ENCODE measurements around the gene MESP1. TPM values are rescaled to one million over a fixed set of nuclear protein-coding genes. Genes with fewer than 3 reads are reported as not detected.
A peak's percentile ranks its signal among the peaks of the same experiment; 100 is the strongest.

Gene MESP1
- total RNA-seq, 1 donor: 1.3 TPM

DNA sequence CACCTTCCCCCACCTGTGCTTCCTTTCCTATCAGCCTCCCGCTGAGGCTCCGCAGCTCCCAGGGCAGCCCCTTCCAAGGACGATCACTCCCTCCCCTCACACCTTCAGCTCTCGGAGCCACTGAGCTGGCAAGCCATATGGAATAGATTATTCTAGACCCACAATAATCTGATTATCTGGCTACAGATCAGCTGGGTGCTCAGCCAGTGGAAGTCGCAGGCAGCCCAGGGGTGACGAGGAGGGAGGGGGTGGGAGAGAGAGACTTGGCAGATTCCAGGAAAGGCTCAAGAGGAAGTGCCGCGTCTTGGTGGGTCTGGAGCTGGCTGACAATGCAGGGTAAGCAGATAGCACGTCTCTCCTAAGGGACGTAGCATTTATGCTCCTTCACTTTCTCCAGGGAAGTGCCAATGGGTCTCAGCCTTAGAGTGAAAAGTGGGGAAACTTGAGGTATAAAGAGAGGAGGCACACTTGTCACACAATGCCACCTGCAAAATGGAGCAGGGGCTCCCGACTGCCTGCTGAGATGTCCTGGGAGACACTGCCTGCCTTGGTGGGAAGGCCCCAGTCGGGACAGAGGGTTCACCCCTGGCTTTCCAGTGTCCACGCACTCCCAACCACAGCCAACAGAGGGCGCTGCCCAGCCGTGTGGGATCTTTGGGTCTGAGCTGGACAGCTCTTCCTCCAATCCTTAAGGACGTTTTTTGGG is 9.4 kb upstream of the MESP1 start:
- peak in 2 of 3 donors; percentile 64 to 82 for DNase-seq (ENCODE audit: low read depth in 2 of 3, low spot score in 2 of 3)

DNA sequence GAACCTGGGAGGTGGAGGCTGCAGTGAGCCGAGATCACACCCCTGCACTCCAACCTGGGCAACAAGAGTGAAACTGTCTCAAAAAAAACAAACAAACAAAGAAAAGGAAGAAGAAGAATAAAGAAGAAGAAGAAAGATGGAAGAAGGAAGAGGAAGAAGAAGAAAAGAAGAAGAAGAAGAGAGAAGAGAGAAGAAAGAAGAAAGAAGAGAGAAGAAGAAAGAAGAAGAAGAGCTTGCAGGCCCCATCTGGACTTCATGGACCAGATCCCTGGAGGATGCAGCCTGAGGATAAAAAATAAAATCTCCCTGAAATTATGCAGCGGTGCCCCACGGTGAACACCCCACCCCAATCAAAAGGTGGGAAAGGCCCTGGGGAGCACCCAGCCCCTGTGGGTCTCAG is 8.8 kb upstream of the MESP1 start:
- no peak for DNase-seq (ENCODE audit: low read depth in 2 of 3, low spot score in 2 of 3)

DNA sequence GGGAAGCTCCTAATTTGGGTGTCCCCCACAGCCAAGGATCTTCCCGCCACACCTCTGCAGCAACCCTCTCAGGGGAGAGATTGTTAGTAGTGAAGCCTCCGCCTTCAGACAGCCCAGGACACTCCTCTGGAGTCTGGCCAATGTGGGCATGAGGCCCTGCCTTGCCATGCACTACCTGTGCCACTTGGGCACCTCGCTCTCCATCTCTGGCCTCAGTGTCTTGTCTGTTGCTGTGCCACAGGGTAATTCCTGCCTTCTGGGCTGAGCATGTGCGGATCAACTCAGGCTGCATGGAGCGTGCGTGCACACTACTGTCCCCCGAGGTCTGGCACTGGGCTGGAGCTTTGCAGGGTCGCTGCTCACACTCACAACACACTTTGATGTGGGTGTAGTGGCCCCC is 7.9 kb upstream of the MESP1 start:
- DNase-seq (ENCODE audit: low read depth in 2 of 3, low spot score in 2 of 3): no peak

DNA sequence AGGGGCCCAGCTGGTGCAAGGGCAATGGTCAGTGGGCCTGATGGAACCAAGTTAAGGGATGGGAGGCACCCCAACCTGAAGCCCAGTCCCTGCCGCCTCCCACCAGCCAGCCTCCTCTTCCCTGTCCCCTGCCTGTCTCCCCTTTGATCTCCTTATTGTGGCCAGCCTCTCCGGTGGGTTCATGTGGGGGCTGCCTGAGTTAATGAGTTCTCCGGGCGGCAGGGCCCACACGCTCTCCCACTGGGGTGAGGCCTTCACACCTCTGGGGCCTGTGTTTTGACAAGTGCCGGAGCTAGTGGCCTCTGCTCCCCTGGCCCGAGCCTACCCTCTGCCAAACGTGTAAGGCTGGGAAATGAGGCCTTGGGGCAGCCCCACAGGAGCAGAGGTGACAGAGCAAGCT is 7.2 kb upstream of the MESP1 start:
- no peak for DNase-seq (ENCODE audit: low read depth in 2 of 3, low spot score in 2 of 3)

DNA sequence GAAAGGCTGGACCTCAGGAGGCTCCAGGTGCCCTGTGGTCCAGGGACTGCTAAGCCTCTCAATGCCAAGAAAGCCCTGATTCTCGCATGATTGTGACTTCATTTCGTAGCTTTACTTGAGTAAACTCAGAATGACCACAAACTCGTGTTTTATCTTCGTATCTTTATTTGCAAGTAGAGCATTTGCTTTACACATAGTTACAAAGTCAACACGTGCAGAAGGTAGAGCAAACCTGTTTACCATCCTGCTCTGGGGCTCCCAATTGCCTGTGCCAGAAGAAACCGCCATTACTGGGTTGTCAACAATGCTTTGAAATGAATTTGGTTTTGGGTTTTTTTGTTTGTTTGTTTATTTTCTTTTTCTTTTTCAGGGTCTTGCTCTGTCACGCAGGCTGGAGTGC is 5.8 kb upstream of the MESP1 start:
- DNase-seq (ENCODE audit: low read depth in 2 of 3, low spot score in 2 of 3): no peak

DNA sequence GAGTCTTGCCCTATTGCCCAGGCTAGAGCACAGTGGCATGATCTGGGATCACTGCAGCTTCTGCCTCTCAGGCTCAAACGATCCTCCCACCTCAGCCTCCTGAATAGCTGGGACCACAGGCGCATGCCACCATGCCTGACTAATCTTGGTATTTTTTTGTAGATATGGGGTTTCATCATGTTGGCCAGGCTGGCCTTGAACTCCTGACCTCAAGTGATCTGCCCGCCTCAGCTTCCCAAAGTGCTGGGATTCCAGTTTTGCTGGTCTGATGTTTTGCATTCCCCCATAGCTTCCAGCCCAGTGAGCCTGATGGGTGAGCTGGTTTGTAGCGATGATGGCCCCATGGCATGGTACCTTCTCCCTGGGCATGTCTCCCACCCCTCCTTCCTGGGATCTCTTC is 4.7 kb upstream of the MESP1 start:
- DNase-seq (ENCODE audit: low read depth in 2 of 3, low spot score in 2 of 3): no peak

DNA sequence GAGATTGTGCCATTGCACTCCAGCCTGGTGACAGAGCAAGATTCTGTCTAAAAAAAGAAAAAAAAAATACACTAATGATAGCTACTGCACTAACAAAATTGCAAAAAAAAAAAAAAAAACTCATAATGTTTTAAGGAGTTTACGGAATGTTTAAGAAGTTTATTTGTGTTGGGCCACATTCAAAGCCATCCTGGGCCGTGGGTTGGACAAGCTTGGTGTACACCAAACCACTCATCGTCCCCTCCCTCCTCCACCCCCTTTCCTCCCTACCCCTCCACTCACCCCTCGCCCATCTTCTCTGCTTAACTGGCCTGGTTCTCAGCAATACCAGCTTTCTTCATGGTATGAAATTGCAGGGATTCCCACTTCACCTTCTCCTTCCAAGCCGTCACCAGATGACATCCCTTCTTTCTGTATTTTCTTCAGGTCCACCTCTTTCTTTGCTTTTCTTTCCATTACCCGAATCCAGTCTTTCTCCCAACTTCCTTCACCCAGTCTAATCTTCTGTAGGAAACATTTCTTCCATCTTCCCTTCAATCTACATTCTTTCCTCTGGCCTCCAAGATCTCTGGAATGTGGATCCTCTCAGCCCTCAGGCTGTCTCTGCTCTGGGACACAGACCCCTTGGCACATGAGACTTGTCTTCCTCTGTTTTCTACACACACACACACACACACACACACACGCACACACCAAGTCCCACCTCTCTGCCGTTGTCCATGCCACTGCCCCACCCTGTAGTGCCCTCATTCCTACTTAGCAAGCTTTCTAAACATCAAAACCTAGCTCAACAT is 3.5 kb upstream of the MESP1 start:
- DNase-seq (ENCODE audit: low read depth in 2 of 3, low spot score in 2 of 3): no peak

DNA sequence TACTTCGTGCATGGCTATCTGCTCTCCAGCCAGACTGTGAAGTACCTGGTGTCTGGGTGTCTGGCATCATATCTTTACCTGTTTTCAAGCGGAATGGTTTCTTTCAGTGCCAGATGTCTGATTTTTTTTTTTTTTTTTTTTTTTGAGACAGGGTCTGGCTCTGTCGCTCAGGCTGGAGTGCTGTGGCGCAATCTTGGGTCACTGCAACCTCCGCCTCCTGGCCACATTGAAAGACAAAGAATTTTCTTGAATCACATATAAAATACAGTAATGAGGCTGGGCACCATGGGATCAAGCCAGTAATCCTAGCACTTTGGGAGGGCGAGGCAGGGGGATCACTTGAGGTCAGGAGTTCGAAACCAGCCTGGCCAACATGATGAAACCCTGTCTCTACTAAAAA is 2.8 kb upstream of the MESP1 start:
- no peak for DNase-seq (ENCODE audit: low read depth in 2 of 3, low spot score in 2 of 3)

DNA sequence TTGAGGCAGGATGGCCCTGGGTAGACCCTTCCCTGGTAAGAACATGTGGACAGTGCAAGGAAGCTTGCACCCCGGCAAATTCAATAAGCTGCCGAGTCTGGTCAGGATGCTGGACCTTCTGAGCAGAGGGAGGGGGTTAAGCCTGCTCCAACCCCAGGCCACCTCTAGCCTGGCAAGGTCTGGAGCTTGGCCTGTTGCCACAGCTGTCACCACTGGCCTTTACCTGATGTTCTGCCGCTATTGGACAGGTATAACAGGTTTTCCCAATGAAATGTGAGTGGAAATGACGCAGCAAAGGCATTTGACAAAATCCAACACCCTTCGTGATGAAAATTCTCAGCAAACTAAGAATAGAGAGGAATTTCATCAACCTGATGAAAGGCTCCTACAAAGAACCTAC is 699 bp upstream of the MESP1 start:
- DNase-seq (ENCODE audit: low read depth in 2 of 3, low spot score in 2 of 3): no peak

DNA sequence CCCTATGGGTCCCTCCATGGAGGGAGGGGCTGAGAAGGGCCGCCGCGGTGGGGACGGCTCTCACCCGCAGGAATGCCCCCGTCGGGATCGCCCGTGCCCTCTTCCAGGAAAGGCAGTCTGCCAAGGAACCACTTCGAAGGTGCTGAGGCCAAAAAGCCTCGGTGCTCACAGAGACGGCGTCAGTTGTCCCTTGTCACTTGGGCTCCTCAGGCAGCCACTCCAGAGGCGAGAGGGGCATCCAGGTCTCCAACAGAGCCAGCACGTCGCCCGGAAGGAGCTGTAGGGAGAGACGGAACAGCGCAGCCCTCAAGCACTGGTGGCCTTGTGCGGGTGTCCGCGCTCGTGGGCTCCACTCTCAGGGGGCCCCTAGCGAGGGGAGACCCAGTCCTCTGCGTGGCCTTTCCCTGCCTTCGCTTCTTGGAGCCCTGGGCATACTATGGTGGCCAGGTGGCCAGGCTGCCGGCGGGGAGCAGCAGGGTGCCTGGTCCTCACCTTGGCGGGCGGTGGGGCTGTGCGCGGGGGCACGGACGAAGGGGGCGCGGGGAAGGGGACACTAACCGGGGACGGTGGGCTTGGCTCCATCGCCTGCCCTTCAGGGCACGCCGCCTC is 994 bp downstream of the MESP1 start:
- peak in 1 of 3 donors; percentile 24 for DNase-seq (ENCODE audit: low read depth in 2 of 3, low spot score in 2 of 3)

DNA sequence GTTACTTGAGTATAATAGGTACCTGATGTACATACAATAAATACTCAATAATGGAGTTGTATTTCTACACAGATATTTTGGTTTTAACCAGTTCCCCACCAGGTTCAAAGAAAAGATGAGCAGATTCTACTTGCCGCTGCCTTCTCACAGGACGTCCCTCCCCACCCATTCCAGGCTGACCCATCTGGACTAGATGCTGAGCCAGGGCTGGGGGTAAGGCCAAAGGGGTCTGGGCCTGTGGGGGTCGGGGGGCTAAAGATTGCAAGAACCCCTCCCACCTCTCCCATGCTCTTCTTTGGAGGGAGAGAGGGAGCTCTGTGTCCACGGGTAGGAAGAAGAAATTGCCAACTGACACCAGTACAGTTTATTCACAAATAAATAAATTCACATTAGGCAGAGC is 1.5 kb downstream of the MESP1 start:
- DNase-seq (ENCODE audit: low read depth in 2 of 3, low spot score in 2 of 3): no peak

DNA sequence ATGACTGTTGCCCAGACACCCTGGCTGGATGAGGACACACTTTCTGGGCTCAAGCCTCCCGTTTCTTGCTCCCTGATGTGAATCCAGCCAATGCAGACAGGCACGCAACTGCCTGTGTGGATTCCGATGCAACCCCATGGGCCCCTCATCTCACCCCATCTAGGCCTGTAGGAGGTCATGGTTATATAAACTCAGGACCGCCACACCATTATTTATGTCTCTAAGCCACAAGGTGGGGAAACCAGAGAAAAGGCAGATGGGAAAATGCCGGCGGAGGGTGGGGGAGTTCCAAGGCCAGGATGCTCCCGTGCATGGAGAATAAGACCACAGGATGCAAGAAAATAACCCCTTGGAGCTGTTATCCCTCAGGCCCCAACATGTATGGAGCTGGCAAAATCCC is 2.0 kb downstream of the MESP1 start:
- no peak for DNase-seq (ENCODE audit: low read depth in 2 of 3, low spot score in 2 of 3)

DNA sequence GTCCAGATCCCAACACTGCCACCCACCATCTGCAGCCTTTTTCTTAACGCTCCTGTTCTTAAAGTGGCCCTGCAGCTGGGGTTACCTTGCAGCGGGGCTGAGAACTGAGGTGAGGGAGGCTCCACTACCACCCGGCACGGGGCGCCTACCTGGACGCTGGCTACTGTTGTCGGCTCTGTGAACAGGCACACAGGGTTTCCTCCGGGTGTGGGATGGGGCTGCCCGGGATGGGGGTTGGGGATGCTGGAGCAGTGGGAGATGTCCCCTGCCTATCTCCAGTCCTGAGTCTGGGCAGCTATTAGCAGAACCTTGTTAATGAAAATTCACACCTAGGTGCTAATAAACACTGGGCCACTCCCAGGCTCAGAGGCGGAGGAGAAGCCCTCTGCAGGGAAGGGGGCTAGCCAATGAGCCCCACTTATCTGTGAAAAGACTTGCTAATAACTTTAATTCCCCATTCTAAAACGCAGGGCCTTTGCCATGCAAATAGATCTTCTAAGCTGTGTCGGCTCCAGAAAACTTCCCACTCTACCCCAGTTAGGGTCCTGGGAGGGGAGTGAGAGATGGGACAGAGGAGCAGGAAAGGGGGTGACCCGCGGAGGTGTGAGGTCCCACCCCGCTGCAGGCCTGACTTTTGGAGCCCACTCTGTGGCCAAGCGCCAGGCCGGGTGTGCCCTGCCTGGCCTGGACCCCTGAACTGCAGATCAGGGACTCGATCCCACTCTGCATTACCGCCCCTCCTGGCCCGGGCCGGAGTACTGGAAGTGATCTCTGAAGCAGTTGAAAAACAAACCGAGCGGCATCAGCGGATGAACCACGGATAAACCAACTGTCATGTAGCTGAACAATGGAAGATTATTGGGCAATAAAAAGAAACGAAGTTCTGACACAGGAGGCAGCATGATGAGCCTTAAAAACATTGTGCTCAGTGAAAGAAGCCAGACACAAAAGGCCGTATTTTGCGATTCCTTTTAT is 3.1 kb downstream of the MESP1 start:
- DNase-seq (ENCODE audit: low read depth in 2 of 3, low spot score in 2 of 3): no peak

DNA sequence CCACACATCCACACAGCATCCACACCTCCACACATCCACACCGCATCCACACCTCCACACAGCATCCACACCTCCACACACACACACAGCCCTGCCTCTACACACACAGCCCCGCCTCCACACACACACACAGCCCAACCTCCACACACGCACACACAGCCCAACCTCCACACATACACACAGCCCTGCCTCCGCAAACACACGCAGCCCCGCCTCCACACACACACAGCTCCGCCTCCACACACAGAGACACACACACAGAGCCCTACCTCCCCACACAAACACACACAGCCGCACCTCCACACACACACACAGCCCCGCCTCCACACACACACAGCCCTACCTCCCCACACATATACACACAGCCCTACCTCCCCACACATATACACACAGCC is 4.7 kb downstream of the MESP1 start:
- no peak for DNase-seq (ENCODE audit: low read depth in 2 of 3, low spot score in 2 of 3)

DNA sequence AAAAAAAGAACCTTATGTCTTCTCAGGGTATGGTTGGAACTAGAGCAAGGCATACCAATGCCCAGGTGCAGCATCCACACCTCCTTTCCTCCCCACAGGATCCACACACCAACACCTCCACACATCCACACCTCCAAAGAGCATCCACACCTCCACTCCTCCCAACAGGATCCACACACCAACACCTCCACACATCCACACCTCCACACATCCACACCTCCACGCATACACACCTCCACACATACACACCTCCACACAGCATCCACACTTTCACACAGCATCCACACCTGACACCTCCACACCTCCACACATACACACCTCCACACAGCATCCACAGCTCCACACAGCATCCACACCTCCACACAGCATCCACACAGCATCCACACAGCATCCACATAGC is 5.3 kb downstream of the MESP1 start:
- DNase-seq (ENCODE audit: low read depth in 2 of 3, low spot score in 2 of 3): no peak

DNA sequence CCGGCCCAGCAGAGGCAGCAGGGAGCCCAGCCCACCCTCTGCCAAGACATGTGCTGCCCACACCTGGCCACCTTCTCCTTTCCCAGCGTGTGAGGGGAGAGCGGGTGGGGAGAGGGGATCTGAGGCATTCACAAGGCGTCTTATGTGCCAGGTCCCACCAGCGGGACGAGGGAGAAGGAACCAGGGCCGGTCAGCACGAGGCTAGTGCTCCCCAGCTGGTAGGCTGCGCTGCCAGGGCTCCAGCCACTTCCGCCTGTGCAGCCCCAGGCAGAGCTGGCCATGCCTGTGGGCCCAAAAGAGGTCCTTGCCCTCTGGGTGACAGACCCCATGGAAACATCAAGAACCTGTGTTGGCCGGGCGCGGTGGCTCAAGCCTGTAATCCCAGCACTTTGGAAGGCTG is 5.9 kb downstream of the MESP1 start:
- DNase-seq (ENCODE audit: low read depth in 2 of 3, low spot score in 2 of 3): no peak

DNA sequence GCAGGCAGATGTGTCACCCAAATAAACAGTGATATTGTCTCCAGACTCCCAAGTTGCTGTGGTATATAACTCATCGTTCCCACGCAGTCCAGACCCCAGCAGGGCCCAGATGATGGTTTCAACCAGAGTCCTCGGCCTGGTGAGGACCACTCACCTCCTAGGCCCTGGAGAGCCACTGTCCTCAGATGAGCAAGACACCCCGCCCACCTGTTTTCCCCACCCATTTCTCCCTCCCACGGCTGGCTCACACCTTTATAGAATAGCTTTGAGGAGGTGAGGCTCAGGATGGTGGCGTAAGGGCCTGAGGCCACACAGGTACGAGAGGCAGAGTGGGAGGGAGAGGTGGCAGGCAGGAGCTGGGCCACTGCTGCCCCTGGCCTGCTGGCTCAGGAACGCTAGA is 7.5 kb downstream of the MESP1 start:
- no peak for DNase-seq (ENCODE audit: low read depth in 2 of 3, low spot score in 2 of 3)

DNA sequence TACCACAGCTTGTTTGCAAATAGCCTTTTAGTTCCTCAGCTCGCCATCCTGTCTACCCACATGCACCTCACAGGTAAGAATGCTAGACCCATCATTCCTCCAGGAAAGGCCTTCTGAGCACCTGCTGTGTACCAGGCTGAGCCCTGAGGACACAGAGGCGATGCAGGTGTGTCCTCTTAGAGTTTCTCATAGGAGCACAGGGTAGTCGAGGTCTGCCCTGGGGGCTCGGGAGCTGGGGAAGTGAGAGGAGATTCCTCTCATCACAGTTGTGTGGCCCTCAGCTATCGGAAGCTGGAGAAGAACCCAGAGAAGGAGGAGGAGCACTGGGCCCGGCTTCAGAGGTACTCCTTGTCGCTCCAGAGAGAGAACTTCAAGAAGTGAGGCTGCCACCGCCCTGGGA is 8.0 kb downstream of the MESP1 start:
- no peak for DNase-seq (ENCODE audit: low read depth in 2 of 3, low spot score in 2 of 3)

DNA sequence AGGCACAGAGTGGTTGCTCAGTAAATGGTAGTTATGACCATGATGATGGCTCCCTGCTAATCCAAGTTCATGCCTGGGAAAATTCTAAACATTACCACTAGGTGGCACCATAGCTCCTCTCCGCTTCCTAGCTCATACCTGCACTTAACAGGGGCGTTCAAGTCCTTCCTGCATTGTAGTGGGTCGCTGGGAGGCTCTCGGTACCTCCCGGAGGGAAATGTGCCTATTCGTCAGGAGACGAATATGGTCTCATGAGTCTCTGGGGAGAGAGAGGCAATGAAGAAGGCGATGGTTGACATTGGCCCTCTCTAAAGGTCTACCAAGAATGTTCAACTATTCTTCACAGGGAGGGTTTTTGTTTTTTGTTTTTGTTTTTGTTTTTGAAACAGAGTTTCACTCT is 10.9 kb downstream of the MESP1 start:
- peak; percentile 53 to 83 (median 70) for DNase-seq (ENCODE audit: low read depth in 2 of 3, low spot score in 2 of 3)

DNA sequence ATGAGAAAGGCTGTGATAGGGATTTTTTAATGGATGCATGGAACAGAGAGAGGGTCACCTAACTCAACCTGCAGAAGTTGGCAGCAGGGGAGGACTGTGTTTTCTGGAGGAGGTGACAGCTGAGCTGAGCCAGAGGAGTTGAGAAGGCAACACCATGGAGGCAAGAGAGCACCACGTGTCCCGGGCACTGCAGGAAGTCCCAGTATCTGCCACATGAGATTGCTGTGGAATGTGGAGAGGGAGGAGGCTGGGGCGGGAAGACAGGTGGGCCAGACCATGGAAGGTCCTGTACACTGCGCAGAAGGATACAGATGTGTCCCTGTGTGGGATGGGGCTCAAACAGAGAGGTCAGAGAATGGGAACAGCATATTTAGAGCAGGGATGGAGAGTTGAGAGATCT is 15.3 kb downstream of the MESP1 start:
- DNase-seq (ENCODE audit: low read depth in 2 of 3, low spot score in 2 of 3): no peak
